M059J (cell line): ENCODE data around the gene SLC1A7. TPM values are rescaled to one million over a fixed set of nuclear protein-coding genes. Genes with fewer than 3 reads are reported as not detected.
A peak's percentile ranks its signal among the peaks of the same experiment; 100 is the strongest.
"Not testable (repeated sequence)": the region's sequence is repeated elsewhere in the genome, so short reads cannot be mapped to it uniquely, and the experiment has no call there.

Experiments used
- DNase-seq: peaks from one replicate; pipeline ENCODE4 v3.0.0-alpha.2; 2012; ENCODE audit warnings: low read depth
- total RNA-seq: library from RNA; depleted of rRNA; stranded (reverse); fragments of >200 nt; shearing (Covaris generic); gene quantifications from 2 replicates; pipeline ENCODE4 v1.2.3, GENCODE V29; 2014; rRNA removed

Gene SLC1A7
- total RNA-seq, result 0.25 TPM in 1 of 2 replicates, not detected in the other

GRCh38 chr1:53142226-53142853 lies at the start of gene SLC1A7:
Gene SLC1A7 (minus strand): TSS chr1:53142638. CDS start chr1:53142449, 189 bp downstream.
- DNase-seq, result no peak

DNA sequence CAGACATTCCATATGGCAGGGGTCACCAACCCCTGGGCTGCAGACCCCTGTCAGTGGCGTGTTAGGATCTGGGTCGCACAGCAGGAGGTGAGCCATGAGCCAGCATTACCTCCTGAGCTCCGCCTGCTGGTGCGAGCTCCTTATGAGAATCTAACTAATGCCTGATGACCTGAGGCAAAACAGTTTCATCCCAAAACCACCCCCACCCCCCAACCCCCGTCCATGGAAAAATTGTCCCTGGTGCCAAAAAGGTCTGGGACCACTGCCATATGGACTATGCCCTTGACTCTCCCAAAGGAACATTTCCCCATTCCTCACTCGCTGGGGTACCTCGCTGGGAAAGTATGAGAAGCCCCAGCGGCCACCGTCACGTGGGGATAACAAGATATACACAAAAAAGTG lies 47.8 kb upstream of the SLC1A7 start:
- no peak for DNase-seq

DNA sequence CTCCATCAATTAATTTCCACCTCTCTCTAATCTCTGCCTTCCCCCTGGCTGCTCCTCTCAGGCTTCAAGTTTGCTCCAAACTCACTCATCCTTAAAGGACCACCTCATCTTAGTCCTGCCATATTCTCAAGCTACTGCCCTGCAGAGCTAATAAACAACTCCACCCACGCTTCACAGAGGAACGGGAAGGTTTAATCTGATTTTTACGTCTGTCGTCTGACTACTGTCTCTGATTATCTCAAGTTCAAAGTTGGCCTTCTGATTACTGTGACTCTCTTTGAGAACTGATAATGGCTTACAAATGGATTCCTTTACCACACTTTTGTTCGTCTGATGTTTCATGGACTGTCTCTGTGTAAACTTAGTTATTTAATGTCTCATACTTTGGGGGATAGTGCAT lies 46.6 kb upstream of the SLC1A7 start:
- no peak for DNase-seq

GRCh38 chr1:53188099-53188498 lies 45.7 kb upstream of the SLC1A7 start:
- no peak for DNase-seq

DNA sequence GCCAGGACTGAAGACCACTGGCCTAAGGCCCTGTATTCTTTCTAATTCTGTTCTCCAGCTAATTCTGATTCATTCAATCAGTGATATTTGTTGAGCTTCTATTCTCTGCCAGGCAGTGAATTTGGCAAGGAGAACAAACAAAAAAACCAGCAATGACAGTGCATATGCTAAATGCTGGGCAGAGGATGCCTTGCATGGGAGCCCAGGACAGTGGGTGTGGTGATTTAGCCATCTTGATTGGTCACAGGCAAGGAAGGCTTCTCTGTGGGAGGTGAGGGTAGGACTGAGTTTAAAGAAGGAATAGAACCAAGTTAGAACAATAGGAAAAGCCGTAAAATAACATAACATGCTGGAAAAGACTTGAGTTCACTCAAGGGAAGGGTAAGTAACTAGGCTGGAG lies 45.0 kb upstream of the SLC1A7 start:
- no peak for DNase-seq

DNA sequence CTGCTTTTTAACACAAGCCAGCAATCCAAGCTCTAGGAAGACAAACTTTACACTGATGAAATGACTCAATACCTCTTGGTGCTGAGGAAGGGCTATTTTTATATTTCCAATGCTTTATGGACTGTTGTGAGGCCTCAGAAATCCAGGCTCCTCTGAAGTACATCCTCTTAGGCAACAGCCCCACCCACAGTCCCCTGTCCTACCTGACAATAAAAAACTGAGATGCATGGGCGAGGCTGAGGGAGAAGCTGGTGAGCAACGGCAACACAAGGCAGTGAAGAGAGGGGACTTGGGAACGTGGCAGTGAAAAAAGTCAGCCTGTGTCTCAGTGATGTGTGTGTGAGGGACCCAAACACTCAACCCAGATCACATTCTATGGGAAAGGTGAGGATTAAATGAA lies 44.1 kb upstream of the SLC1A7 start:
- no peak for DNase-seq

DNA sequence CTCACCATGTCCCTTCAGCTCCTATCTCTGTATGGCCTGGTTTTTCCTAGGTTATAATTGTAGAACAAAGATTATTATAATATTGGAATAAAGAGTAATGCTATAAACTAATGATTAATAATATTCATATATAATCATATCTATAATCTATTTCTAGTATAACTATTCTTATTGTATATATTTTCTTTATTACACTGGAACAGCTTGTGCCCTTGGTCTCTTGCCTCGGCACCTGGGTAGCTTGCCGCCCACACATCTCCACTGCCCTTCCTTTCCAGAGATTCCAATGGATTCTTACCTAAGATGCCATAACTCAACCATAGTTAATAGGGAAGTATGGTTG lies 43.5 kb upstream of the SLC1A7 start:
- DNase-seq, result not testable (repeated sequence)

DNA sequence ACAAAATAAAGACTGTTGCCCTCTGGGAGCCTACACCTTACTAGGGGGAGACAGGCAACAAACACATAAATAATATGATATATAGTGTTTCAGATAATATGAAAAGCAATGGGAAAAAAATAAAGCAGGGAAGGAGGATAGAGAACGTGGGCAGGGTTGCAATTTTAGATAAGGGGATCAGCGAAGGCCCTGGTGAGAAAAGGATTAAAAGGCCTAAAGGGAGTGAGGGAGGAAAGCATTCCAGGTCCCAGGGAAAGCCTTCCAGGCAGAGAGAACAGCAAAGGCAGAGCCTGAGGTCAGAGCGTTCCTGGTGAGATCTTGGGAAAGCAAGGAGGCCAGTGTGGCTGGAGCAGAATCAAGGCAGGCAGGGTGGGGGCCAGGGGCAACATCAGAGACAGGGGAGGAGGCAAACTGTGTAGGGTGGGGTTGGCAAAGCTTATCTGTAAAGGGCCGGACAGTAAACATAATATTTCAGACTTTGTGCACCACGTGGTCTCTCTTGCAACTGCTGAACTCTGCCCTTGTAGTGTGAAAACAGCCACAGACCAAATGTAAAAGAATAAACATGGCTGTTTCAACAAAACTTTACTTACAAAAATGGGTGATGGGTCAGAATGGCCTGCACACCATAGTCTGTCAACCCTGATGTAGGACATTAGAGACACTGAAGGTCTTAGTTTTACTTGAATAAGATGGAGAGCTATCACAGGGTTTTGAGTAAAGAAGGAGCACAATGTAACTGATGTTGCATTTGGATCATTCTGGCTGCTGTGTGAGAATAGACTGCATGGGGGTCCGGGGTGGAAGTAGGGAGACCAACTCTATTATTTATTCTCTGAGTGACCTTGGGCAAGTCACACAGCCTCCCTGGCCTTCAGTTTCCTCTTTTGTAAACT lies 40.9 kb upstream of the SLC1A7 start:
- no peak for DNase-seq

GRCh38 chr1:53182716-53183094 lies 40.3 kb upstream of the SLC1A7 start:
- DNase-seq, result no peak

- DNase-seq, result peak; percentile 71
These were observed 39.7 kb upstream of the SLC1A7 start for GRCh38 chr1:53182111-53182593.

DNA sequence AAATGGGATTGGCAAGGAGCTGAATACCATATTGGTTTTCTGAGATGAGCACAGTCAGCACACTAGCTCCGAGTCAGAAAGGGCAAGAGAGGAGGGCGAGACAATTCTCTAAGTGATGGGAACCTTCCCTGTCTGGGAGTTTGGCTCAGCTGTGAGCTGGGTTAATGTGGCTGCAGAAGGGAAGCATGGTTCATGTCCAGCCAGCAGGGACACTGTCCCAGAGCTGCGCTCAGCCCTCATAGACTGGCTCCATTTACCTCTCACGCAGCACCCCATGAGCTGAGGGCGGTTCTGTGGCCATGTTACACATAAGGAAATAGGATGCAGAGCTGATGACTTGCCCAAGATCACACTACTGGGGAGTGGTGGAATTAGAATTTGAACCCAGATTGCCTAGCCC lies 38.5 kb upstream of the SLC1A7 start:
- no peak for DNase-seq

DNA sequence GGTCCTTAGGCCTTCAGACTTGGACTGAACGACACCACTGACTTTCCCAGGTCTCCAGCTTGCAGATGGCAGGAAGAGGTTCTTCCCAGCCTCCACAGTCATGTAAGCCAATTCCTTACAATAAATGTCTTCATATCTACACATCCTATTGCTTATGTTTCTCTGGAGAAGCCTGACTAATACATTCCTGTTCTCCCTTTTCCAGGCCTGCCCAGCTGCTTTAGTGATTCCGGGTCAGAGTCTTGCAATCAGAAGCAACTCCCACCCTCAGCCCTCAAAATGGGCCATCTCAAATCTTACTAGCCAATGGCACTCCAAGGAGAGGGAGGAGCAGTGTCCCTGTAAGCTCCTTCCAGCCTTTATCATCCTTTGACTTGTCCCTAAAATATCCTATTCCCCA lies 37.8 kb upstream of the SLC1A7 start:
- no peak for DNase-seq

DNA sequence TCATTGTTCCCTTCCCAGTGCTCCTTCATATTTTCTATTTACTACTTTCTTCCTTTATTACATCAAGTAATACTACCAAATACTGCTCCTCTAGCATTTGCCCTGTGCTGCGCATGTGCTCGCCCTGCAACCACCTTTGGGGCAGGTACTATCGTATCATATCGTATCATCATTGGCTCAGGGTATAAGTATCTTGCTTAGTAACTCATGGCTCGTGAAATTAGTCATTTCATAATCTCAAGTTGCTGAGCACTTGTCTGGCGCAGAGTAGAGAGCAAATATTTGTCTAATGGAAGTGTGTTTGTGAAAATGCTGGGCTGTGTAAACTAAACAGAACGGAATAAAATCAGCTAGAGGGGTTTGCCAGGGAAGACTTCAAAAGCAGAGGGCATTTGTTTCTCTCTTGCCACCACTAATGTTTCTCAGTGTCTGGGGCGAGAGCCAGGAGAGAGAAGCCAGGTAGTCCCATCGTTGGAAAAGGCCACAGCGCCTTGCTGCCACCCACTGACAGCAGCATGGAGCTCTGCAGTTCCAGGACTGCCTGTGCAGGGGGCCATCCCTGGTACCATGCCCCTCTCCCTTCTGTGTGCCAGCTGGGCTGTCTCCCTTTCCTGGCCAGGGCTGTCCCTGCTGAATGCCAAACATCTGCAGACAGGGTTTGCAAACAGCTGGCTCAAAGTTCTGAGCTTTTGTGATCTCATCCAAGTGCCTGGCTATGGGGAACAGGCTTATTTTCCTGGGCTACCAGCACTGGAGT lies 34.2 kb upstream of the SLC1A7 start:
- peak; percentile 21 for DNase-seq

GRCh38 chr1:53174971-53175913 lies 32.8 kb upstream of the SLC1A7 start:
- peak; percentile 22 for DNase-seq

DNA sequence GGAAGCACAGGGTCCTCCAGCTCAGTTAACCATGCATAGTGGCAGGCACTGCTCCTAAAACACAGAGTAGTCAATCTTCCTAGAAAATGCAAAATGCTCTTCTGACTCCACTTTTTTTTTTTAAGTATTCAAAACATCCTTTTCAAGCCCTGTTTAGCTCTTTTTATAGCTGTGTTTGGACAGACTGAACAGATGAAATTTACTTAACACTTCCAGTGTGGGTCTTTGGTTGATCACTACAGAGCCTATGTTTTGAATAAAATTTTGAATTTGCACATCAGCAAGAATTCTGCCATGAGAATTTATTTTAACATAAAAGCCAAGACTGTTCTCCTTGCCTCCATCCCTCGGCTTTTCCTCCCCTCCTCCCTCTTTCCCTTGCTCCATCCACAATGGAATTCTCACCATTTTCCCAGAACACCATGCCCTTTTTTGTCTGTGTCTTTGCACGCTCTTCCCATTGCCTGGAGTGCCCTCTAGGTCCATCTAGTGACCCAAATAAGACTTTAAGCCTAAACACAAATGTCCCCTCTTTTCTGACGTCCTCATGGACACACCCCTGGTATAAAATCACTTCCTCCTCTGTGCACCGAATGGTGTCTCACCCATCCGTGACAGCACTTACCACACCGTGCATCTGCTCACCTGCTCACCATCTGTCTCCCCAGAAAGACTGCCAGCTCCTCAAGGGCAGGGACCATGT lies 30.1 kb upstream of the SLC1A7 start:
- DNase-seq, result peak; percentile 47

GRCh38 chr1:53166912-53167311 lies 24.5 kb upstream of the SLC1A7 start:
- DNase-seq, result no peak

DNA sequence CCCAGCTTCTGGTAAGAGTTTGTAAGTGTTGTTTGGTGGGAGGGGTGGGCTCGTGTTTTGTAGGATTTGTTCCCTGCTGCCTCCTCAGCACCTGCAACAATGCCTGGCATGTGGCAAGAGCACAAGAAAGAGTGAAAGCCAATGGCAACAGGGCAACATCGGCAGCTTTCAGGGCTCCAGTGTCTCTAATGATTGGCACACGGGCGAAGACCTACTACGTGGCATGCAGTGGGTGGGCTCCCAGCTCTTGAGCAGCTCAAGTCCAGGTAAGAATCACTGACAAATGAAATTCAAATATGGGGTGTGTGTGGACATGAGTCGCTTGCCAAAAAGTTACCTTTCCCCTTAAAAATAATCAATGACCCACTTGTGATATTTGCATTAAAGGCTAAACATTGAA lies 23.9 kb upstream of the SLC1A7 start:
- DNase-seq, result no peak

DNA sequence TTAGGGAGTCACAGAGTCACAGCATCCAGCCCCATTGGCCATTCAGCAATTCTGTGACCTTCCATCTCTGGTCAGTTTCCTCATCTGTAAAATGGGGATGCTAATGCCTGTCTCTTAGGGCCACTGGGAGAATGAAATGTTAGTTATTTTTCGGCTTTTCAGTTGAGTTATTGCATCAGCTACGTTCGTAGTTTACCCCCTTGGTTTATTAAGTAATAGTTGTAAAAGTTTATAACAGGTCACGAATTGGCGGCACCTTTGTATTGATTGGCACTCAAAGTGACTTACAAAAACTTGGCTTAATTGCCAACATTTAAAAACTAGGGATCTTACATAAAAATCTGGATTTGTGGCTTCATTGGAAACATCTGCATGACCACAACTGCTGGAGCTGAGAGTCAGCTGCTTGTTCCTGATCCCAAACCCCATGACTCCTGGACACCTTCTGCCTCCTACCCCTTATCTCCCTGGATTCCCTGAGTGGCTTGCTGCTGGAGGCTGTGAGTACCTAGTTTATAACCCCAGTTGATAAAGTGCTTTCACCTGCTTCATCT lies 23.0 kb upstream of the SLC1A7 start:
- no peak for DNase-seq

DNA sequence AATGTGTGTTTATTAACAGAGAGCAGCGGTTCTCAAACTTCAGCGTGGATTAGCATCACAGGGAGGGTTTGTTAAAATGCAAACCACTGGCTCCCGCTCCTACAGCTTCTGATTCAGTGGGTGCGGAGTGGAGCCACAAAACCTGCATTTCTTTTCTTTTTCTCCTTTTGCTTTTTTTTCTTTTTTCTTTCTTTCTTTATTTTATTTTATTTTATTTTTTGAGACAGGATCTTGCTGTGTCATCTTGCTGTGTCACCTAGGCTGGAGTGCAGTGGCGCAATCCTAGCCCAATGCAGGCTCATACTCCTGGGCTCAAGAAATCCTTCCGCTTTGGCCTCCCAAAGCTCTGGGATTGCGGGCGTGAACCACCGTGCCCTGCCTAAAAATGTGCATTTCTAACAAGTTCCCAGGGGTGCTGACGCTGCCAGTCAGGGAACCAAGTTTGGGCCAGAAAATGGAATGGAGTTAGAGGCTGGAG lies 20.9 kb upstream of the SLC1A7 start:
- no peak for DNase-seq

- no peak for DNase-seq
These were observed 20.2 kb upstream of the SLC1A7 start for GRCh38 chr1:53162621-53163020.
